Activated gamma-delta T cell treated with Interleukin-2 at 50 U/mL for 16 hours (primary cell): Measurements from ENCODE around the gene ACVR2B.
"Not testable (repeated sequence)": the region's sequence is repeated elsewhere in the genome, so short reads cannot be mapped to it uniquely, and the experiment has no call there.

ENCODE experiments used
- DNase-seq: peaks from one replicate; pipeline ENCODE4 v3.0.0-alpha.2; 2020

The ACVR2B gene

DNA sequence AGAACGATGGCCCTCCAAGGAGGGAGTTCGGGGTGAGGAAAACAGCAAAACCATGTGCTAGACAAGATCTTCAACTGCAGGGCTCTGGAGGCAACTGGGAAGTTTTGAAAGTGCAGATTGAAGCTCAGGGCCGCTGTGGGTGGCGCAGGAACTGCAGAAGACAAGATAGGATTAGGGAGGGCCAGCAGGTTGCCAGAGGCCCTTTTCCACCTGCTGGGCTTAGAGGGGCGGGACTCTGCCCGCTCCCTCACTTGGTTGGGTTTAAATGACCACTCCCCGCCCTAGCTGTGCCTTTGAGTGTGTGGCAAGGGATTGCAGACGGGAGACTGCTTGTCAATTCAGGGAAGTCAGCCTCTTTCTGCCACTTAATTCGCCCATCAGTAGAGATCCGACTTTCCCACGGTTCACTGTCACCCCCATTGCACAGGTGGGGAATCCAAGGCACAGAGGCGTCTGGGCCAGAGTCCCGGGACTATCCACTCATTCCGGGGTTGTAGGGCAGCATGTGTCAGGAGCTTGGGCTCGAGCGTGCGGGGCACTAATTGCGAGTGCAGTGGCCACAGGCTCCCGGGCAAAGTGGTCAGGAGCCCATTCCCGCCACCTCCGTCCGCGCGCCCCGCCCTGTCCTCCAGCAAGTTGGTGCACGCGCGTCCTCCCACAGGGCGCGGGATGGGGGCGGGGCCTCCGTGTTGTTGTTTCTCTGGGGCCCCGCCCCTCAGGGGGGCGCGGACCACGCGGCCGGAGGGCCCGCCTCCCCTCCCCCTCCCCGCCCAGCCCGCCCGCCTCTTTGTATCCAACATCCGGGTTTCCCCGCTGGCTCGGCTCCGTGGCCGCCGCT, at the start of gene ACVR2B:
Gene ACVR2B (plus strand): TSS at position 816 of the 838 bp plus-strand sequence. CDS start 433 bp downstream, outside the sequence.
- DNase-seq = peak; percentile 65

DNA sequence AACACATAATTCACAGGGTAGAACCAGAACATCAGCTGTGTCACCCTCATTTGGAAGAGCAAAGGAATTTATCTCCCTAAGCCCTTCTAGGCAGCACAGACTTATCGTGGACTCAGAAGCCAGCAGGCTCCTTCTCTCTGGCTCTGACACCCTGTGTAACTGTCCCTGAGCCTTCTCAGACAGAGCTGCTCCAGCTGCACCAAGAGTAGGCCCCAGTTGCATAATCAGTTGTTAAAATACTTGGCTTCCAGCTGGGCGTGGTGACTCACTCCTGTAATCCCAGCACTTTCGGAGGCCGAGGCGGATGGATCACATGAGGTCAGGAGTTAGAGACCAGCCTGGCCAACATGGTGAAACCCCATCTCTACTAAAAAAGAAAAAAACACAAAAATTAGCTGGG, 49.4 kb upstream of the ACVR2B start:
- DNase-seq = no peak

DNA sequence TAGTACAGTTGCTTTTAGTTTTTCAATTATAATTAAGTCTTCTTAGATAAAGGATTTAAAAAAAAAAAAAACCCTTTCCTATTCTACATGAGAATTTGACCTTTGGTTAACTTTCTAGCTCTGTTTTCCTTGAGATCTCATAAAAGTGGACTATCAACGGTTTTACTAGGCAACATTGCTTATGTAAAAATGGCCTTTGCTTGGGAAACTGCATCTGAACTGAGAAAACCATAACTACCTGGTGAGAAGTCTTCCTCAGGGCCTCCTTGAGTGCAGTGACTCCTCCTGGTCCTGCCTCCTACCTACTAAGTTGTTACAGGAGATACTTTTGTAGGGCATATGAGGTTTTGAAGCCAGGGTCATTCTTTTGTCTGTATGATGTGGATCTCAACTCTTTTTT, 42.1 kb upstream of the ACVR2B start:
- no peak for DNase-seq

- not testable (repeated sequence) for DNase-seq
Observed at GRCh38 chr3:38420758-38421157, 32.9 kb upstream of the ACVR2B start.

GRCh38 chr3:38421679-38422336, 31.9 kb upstream of the ACVR2B start:
- no peak for DNase-seq

DNA sequence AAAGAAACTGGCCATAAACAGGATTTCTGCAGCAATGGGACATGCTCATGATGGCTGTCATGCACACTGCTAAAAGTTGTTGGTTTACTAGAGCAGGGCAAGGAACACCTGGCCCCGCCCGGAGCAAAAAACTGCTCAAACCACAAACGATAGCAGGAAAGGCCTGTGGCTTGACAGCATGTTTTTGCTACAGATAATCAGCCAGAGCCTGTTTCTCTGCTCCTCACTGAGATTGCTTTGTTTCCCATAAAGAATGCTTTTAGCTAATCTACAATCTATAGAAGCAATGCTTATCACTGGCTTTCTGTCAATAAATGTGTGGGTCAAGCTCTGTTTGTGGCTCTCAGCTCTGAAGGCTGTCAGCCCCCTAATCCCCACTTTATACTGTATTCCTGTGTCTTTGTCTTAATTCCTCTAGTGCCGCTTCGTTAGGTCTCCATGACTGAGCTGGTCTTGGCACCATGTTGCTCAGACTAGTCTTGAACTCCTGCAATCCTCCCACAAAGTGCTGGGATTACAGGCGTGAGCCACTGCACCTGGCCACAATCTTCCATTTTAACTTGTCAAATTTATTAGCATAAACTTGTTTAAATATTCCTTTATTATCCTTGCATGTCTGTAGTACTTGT, 26.8 kb upstream of the ACVR2B start:
- peak; percentile 21 for DNase-seq

- not testable (repeated sequence) for DNase-seq
Observed at GRCh38 chr3:38432871-38433658, 20.6 kb upstream of the ACVR2B start.

- not testable (repeated sequence) for DNase-seq
Observed at GRCh38 chr3:38433661-38434060, 20.0 kb upstream of the ACVR2B start.

DNA sequence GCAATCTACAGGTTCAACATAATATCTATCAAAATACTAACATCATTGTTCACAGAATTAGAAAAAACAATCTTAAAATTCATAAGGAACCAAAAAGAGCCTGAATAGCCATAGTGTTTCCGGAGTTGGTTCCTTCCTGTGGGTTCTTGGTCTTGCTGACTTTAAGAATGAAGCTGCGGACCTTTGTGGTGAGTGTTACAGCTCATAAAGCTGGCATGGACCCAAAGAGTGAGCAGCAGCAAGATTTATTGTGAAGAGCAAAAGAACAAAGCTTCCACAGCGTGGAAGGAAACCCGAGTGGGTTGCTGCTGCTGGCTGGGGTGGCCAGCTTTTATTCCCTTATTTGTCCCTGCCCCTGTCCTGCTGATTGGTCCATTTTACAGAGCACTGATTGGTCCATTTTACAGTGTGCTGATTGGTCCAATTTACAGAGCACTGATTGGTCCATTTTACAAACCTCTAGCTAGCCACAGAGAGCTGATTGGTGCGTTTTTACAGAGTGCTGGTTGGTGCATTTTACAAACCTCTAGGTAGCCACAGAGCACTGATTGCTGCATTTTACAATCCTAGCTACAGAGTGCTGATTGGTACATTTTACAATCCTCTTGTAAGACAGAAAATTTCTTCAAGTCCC, 15.1 kb upstream of the ACVR2B start:
- peak; percentile 21 for DNase-seq

DNA sequence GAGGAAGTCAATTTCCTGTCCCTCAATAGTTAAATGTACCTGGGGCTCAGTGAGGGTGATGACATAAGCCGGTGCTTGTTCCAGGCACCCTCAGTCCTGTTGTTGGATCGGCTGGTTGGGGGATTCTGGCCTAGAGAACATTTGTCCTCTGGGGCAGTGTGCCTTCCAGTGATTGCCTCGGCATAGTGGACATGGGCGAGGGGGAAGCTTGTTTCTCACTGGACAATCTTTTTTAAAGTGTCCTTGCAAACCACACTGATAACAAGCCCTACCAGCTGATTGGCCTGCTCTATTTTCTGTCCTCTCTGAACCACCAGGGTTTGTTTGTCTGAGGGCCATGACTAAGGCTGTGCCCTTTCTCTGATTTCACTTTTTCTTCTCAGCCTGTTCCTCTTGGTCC, 10.5 kb upstream of the ACVR2B start:
- DNase-seq = not testable (repeated sequence)

- DNase-seq = no peak
Observed at GRCh38 chr3:38446085-38446686, 7.5 kb upstream of the ACVR2B start.

- no peak for DNase-seq
Observed at GRCh38 chr3:38446812-38447211, 6.9 kb upstream of the ACVR2B start.

DNA sequence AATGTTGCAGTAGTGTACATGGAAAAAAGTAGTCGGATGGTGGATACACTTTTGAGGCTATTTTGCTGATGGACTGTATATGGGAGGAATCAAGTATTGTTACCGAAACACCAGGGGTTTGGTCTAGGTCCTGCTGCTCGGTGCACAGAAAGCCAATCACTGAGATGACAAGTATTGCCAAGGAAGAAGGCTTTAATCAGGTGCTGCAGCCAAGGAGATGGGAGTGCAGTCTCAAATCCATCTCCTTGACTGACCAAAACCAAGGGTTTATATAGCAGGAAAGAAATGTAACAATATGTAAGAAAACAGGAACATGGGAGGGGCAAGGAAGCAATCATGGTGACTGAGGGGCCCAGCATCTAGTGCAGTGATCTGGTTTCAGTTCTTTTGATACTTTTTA, 2.8 kb upstream of the ACVR2B start:
- no peak for DNase-seq

DNA sequence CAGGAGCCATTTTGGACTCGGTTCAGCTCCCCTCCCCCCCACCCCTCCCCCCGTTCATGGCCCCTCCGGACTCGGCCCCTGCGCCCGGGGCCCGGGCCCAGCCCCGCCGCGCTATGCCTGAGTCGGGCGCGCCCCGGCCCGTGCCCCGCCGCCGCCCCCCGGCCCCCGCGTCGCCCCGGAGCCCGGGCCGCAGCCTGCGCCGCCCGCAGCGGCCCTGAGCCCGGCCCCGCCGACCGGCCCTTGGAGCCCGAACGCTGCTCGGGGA, 155 bp downstream of the ACVR2B start:
- no peak for DNase-seq

DNA sequence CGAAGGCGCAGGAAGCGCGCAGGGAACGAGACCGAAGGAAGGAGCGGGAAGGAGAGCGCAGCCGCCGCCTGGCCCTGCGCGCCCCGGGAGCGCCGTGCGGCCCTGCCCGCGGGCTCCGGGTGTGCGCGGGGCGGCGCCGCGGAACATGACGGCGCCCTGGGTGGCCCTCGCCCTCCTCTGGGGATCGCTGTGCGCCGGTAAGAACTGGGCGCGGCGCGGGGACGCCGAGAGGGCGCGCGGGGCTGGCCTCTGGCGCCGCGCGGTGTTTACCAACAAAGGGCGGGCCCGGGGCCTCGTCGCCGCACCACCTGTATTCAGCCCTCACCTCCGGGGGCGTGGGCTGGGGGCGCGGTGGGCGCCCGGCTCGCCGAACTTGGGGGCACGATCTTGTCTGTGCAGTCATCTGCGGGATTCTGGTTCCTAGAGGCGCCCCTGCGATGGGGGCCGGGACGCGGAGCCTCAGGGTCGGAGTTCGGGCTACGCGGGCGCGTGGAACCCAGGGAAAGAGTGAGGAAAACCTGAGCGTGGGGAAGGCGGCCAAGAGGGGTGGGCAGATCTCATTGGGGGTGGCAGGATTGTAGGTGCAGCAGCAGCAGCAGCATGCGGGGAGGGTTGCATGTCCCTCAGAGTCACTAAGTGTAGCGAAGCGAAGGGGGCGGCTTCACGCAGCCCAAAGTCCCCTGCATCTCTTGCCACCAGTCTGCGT, 641 bp downstream of the ACVR2B start:
- DNase-seq = no peak

GRCh38 chr3:38454884-38455638, 1.4 kb downstream of the ACVR2B start:
- DNase-seq = no peak

GRCh38 chr3:38455639-38456430, 2.1 kb downstream of the ACVR2B start:
- DNase-seq = peak; percentile 31

GRCh38 chr3:38457111-38458003, 3.7 kb downstream of the ACVR2B start:
- no peak for DNase-seq
